Central memory CD8-positive, alpha-beta T cell (primary cell): Measurements from ENCODE around the gene TRUB2.

Experiments used
- ATAC-seq: fragments of 150-1000 bp; cut with Tn5 transposase; replicated peaks from 2 replicates; pipeline ENCODE4 v1.10.0; 2022; ENCODE audit warnings: mild to moderate bottlenecking, moderate FRiP score, moderate number of reproducible peaks; ENCODE audit not compliant: poor library complexity, severe bottlenecking; ENCODE audit errors: extremely low read depth
- DNase-seq, 2 donors: peaks; one replicate each; pipeline ENCODE4 v3.0.0; 2021; ENCODE audit warnings: low spot score in 2 of 2
- H3K27ac Mint-ChIP-seq: one replicate; pipeline ENCODE4 v1.8.0; 2022; ENCODE audit warnings: low read depth, mild to moderate bottlenecking, moderate library complexity, mixed read lengths
- H3K27me3 Mint-ChIP-seq: one replicate; pipeline ENCODE4 v1.8.0; 2022; ENCODE audit warnings: mixed read lengths
- H3K36me3 Mint-ChIP-seq: one replicate; pipeline ENCODE4 v1.8.0; 2022; ENCODE audit warnings: mild to moderate bottlenecking, moderate library complexity, mixed read lengths; ENCODE audit not compliant: insufficient read depth
- H3K4me1 Mint-ChIP-seq: one replicate; pipeline ENCODE4 v1.8.0; 2022; ENCODE audit warnings: mixed read lengths
- H3K4me3 Mint-ChIP-seq: one replicate; pipeline ENCODE4 v1.8.0; 2022; ENCODE audit warnings: mild to moderate bottlenecking, moderate library complexity, mixed read lengths
- H3K9me3 Mint-ChIP-seq: one replicate; pipeline ENCODE4 v1.8.0; 2022; ENCODE audit warnings: mixed read lengths

Gene TRUB2

DNA sequence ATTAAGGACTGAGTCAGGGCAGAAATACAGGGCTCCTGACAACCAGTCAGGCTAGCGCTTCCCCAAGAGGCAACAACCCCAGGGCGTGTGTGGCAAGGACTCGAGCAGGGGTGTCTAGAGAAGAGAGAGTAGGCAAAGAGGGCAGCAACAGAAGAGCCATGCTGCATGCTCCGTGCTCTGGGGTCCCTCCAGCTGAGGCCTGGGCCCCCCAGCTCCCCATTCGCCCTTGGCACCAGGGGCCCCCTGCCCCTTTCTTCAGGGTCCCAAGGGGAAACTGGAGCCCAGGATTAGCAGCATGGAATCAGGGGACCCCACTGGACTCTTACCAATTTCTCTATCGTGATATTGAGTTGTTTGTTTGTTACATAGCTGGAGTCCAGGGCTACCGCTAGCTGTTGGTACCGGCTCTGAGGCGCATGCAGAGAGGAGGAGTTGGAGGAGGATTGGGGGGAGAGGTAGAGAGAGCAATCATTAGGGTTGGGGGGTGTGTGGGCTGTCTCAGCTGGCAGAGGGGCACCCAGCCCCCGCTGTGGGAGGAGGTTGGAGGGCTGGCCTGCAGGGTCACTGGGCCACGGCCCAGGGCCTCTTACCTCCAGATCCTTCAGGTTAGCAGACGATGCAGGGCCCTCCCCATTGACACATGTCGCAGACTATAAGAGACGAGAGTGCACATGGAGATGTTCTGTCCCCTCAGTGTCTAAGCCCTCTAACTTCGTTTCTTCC is 55.2 kb downstream of the TRUB2 start:
- ATAC-seq = no peak

DNA sequence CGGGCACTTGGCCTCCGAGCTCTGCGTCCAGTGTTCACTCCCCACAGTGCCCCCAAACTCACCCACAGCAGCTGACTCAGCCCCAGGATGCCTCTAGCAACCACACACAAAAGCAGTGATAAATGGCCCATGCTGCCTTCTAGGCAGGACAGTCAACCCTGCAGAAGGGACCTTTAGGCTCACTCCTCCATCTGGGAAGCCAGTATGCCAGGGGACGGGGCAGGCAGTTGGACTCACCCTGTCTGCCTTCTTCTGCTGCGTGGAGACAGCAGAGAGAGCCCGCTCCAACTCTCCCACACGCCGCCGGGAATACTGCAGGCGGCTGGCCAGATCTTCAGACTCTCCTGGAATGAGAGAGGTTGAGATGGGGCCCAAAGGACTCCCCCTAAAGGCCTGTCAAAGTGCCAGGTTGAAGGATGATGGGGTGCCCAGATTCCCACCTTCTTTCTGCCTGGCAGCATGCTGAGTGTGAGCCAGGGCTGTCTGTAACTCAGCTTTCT is 56.8 kb downstream of the TRUB2 start:
- ATAC-seq (no peak), DNase-seq (no peak)
- peaks cover 15% of the 10 kb centered on the region for H3K36me3 Mint-ChIP-seq
- H3K27ac Mint-ChIP-seq = no peak overlapping the region
- H3K9me3 Mint-ChIP-seq = no peaks in the 10 kb centered on the region
- no peaks in the 10 kb centered on the region for H3K27me3 Mint-ChIP-seq
- H3K4me1 Mint-ChIP-seq = no peaks in the 10 kb centered on the region
- no peak overlapping the region for H3K4me3 Mint-ChIP-seq

More for the DNA sequence above, 55.2 kb downstream of the TRUB2 start:
- DNase-seq = no peak
- no peak overlapping the region for H3K27ac Mint-ChIP-seq
- peaks cover 9% of the 10 kb centered on the region for H3K36me3 Mint-ChIP-seq
- no peaks in the 10 kb centered on the region for H3K27me3 Mint-ChIP-seq
- H3K9me3 Mint-ChIP-seq = no peaks in the 10 kb centered on the region
- no peaks in the 10 kb centered on the region for H3K4me1 Mint-ChIP-seq
- H3K4me3 Mint-ChIP-seq = no peak overlapping the region

DNA sequence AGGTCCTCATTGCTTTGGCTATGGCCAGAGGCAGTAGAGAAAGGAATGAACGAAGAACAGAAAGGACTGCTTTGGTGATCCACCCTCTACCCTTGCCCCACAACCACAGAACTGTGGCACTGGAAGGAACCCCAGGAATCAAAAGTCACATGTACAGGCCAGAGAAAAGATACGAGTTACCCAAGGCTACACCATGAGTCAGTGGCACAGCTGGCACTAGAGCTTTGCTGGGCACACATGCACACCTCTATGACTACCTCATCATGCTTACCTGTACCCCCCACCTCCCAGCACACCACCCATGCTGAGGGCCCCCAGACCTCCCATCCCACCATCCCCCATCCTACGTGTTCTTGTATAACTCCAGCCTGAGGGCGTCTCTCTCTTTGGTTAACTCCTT is 59.6 kb downstream of the TRUB2 start:
- DNase-seq = no peak
- H3K27ac Mint-ChIP-seq = no peak overlapping the region
- H3K4me1 Mint-ChIP-seq = no peaks in the 10 kb centered on the region
- H3K4me3 Mint-ChIP-seq = no peak overlapping the region
- no peak for ATAC-seq
- H3K36me3 Mint-ChIP-seq = peaks cover 18% of the 10 kb centered on the region
- H3K9me3 Mint-ChIP-seq = no peaks in the 10 kb centered on the region
- no peaks in the 10 kb centered on the region for H3K27me3 Mint-ChIP-seq

DNA sequence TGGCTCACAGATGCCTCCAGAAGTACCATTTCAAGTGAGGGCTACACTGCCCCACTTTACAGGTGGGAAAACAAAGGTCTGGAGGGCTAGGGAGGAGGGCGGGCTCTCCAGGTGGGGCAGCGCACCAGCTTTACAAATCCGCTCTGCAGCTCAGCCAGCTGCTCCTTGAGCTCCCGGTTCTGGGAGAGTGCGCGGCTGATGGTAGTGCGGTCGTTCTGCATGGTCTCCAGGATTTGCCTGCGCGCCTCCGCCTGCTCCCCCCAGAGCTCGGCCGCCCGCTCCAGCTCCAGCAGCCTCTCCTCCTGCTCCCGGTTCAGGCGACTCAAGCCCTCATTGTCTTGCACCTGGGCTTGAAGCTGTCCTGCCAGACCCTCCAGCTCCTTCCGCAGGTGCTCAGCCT is 61.9 kb downstream of the TRUB2 start:
- Mint-ChIP-seq H3K27me3 (no peaks in the 10 kb centered on the region), H3K4me3 (no peak overlapping the region), H3K27ac (no peak overlapping the region), H3K36me3 (peaks cover 19% of the 10 kb centered on the region), H3K9me3 (no peaks in the 10 kb centered on the region), H3K4me1 (no peaks in the 10 kb centered on the region)
- no peak for ATAC-seq
- DNase-seq = no peak

DNA sequence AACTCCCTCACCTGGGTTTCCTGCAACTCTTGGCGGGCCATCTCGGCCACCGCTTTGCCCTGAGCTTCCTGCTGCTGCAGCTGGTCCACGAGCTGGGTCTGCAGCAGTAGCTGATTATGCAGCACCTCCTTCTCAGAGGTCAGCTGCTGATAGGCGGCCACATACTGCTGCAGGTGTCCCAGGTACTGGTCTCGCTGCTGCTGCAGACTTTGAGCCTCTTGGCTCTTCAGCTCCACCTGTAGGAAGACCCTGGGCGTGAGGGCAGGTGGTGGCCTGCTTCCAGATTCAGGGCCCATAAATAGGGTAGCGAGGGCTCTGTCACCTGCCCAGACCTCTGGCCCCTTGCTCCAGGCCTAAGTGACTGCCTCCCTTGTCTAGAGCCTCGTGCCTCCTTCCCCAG is 63.1 kb downstream of the TRUB2 start:
- peaks cover 20% of the 10 kb centered on the region for H3K36me3 Mint-ChIP-seq
- peak overlapping the region; percentile 62 for H3K27ac Mint-ChIP-seq

DNA sequence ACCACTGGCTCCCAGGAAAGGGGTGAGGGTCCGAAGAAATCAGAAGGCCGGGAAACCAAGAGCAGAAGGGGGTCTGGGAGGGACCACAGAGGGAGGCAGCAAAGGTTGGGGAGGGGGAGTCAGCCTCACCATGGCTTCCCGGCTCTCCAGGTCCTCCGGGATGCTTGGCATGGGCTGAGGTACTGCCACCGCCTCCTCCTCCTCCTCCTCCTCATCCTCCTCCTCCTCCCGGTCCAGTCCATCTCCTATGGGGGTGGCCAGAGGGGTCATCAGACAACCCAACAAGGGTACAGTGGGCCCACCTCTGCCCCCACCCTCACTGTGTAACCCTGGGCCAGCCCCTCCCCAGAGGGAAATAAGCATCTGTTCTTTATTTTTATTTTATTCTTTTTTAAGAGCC is 63.9 kb downstream of the TRUB2 start:
- H3K4me3 Mint-ChIP-seq = no peak overlapping the region
- no peak for DNase-seq
- H3K36me3 Mint-ChIP-seq = peaks cover 20% of the 10 kb centered on the region

More for the DNA sequence above, 63.1 kb downstream of the TRUB2 start:
- no peaks in the 10 kb centered on the region for H3K4me1 Mint-ChIP-seq
- ATAC-seq (no peak), DNase-seq (no peak)
- H3K27me3 Mint-ChIP-seq = peaks cover 9% of the 10 kb centered on the region
- H3K4me3 Mint-ChIP-seq = no peak overlapping the region
- no peaks in the 10 kb centered on the region for H3K9me3 Mint-ChIP-seq

DNA sequence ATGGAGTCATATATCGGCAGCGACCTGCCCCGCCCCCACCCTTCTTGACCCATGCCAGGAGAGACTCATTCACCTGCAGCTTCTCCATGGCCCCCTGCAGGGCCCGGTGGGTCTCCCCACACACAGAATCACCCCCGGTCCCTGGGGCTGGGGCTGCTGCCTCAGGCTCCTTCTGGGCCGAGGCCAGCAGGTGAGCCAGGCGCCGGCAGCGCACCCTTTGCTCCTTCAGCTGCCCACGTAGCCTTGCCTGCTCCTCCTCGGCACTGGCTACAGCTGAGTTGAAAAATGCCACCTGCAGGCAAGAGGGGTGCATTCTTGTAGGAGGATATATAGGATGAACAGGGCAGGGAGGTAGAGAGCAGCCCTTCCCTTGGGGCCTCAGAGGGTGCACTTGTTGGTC is 64.3 kb downstream of the TRUB2 start:
- no peaks in the 10 kb centered on the region for H3K9me3 Mint-ChIP-seq
- H3K4me3 Mint-ChIP-seq = no peak overlapping the region
- ATAC-seq (no peak), DNase-seq (no peak)
- H3K27ac Mint-ChIP-seq = peak overlapping the region; percentile 62
- H3K4me1 Mint-ChIP-seq = no peaks in the 10 kb centered on the region
- H3K36me3 Mint-ChIP-seq = peaks cover 18% of the 10 kb centered on the region
- H3K27me3 Mint-ChIP-seq = peaks cover 9% of the 10 kb centered on the region

More for the DNA sequence above, 63.9 kb downstream of the TRUB2 start:
- Mint-ChIP-seq H3K27me3 (peaks cover 9% of the 10 kb centered on the region), H3K4me1 (no peaks in the 10 kb centered on the region), H3K27ac (peak overlapping the region; percentile 62), H3K9me3 (no peaks in the 10 kb centered on the region)
- no peak for ATAC-seq

DNA sequence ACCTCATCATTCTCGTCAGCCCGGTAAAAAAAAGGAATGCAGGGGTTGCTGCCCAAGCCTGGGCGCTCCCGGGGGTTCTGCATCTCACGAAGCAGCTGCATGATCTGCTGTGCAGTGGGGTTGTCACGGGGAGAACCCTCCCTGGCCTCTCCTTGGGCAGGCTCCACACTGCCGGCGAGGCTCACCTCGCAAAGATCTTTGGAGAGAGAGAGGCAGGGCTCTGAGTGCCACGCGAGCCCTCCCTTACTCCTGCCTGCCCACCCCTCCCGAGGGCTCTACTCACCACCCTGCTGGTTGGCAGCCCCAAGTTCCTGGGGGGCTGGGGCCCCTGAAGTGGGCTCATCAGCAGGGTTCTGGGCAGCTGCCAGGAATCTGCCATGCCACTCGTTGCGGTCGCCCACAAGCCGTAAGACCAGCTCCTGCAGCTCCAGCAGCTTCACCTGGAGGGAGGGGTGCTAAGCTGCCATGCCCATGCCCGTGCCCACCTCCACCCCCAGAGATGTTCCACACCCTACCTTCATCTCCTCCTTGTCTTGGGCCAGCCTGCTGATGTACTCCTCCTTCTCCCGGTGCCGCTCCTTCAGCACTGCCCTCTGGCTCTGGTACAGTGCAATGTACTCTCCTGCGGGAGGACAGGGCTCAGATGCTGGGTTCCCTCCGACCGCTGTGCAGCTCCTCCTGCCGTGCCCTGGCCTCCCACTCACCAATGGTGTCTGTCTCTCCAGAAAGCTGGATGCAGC is 65.0 kb downstream of the TRUB2 start:
- no peak for ATAC-seq
- H3K36me3 Mint-ChIP-seq = peaks cover 16% of the 10 kb centered on the region
- peaks cover 1% of the 10 kb centered on the region for H3K4me1 Mint-ChIP-seq
- no peak for DNase-seq
- no peaks in the 10 kb centered on the region for H3K9me3 Mint-ChIP-seq
- peaks cover 9% of the 10 kb centered on the region for H3K27me3 Mint-ChIP-seq
- H3K4me3 Mint-ChIP-seq = no peak overlapping the region
- peak overlapping the region; percentile 62 for H3K27ac Mint-ChIP-seq
